ENCODE results near the gene ABCA9.

Gene ABCA9

GRCh38 chr17:69031839-69032238, 28.9 kb downstream of the ABCA9 start:
- Histone ChIP-seq H3K27me3 (ENCODE audit: insufficient read depth, low read length, poor library complexity) (no peaks in the 10 kb centered on the region), H3K4me1 (ENCODE audit: insufficient read depth, low read length) (no peaks in the 10 kb centered on the region), H3K9me3 (ENCODE audit: insufficient read depth, low read length, severe bottlenecking) (no peaks in the 10 kb centered on the region), H2AFZ (ENCODE audit: low read depth, low read length) (no peak overlapping the region), H3K9ac (ENCODE audit: low read depth, low read length) (no peak overlapping the region), H3K36me3 (ENCODE audit: insufficient read depth, low read length) (no peaks in the 10 kb centered on the region), H3K27ac (ENCODE audit: low read length) (no peak overlapping the region), H3K4me3 (ENCODE audit: low read depth in 1 of 2, low read length in 2 of 2) (no peak overlapping the region), H4K20me1 (ENCODE audit: insufficient read depth, low read length) (no peaks in the 10 kb centered on the region), H3K4me2 (ENCODE audit: insufficient read depth, low read length) (no peak overlapping the region), H3K79me2 (ENCODE audit: insufficient read depth, low read length) (no peaks in the 10 kb centered on the region)
- TF ChIP-seq EZH2 (IDR thresholded peaks at IDR 0.05; ENCODE audit: borderline replicate concordance, low read depth, low read length, severe bottlenecking): no peak
- no peak for TF ChIP-seq CTCF (IDR thresholded peaks at IDR 0.05; ENCODE audit: borderline replicate concordance, extremely low read depth, low read length, poor library complexity, severe bottlenecking)
- DNase-seq (no peak), ATAC-seq (ENCODE audit: insufficient read depth, low read depth) (no peak)

GRCh38 chr17:69030169-69030568, 30.6 kb downstream of the ABCA9 start:
- Histone ChIP-seq H3K36me3 (ENCODE audit: insufficient read depth, low read length) (no peaks in the 10 kb centered on the region), H3K4me2 (ENCODE audit: insufficient read depth, low read length) (no peak overlapping the region), H3K27ac (ENCODE audit: low read length) (no peak overlapping the region), H3K79me2 (ENCODE audit: insufficient read depth, low read length) (no peaks in the 10 kb centered on the region), H3K4me1 (ENCODE audit: insufficient read depth, low read length) (no peaks in the 10 kb centered on the region), H3K9ac (ENCODE audit: low read depth, low read length) (no peak overlapping the region), H4K20me1 (ENCODE audit: insufficient read depth, low read length) (no peaks in the 10 kb centered on the region), H3K27me3 (ENCODE audit: insufficient read depth, low read length, poor library complexity) (no peaks in the 10 kb centered on the region), H2AFZ (ENCODE audit: low read depth, low read length) (no peak overlapping the region), H3K4me3 (ENCODE audit: low read depth in 1 of 2, low read length in 2 of 2) (no peak overlapping the region), H3K9me3 (ENCODE audit: insufficient read depth, low read length, severe bottlenecking) (no peaks in the 10 kb centered on the region)
- ATAC-seq (ENCODE audit: insufficient read depth, low read depth) (no peak), DNase-seq (no peak)
- TF ChIP-seq EZH2 (IDR thresholded peaks at IDR 0.05; ENCODE audit: borderline replicate concordance, low read depth, low read length, severe bottlenecking): no peak
- TF ChIP-seq CTCF (IDR thresholded peaks at IDR 0.05; ENCODE audit: borderline replicate concordance, extremely low read depth, low read length, poor library complexity, severe bottlenecking): no peak

GRCh38 chr17:69018687-69019086, 42.0 kb downstream of the ABCA9 start:
- Histone ChIP-seq H3K9ac (ENCODE audit: low read depth, low read length) (no peak overlapping the region), H3K4me1 (ENCODE audit: insufficient read depth, low read length) (no peaks in the 10 kb centered on the region), H3K27ac (ENCODE audit: low read length) (no peak overlapping the region), H4K20me1 (ENCODE audit: insufficient read depth, low read length) (no peaks in the 10 kb centered on the region), H3K36me3 (ENCODE audit: insufficient read depth, low read length) (no peaks in the 10 kb centered on the region), H3K79me2 (ENCODE audit: insufficient read depth, low read length) (no peaks in the 10 kb centered on the region), H3K4me3 (ENCODE audit: low read depth in 1 of 2, low read length in 2 of 2) (no peak overlapping the region), H3K4me2 (ENCODE audit: insufficient read depth, low read length) (no peak overlapping the region), H3K9me3 (ENCODE audit: insufficient read depth, low read length, severe bottlenecking) (no peaks in the 10 kb centered on the region), H3K27me3 (ENCODE audit: insufficient read depth, low read length, poor library complexity) (no peaks in the 10 kb centered on the region), H2AFZ (ENCODE audit: low read depth, low read length) (no peak overlapping the region)
- no peak for TF ChIP-seq EZH2 (IDR thresholded peaks at IDR 0.05; ENCODE audit: borderline replicate concordance, low read depth, low read length, severe bottlenecking)
- no peak for TF ChIP-seq CTCF (IDR thresholded peaks at IDR 0.05; ENCODE audit: borderline replicate concordance, extremely low read depth, low read length, poor library complexity, severe bottlenecking)
- DNase-seq (no peak), ATAC-seq (ENCODE audit: insufficient read depth, low read depth) (no peak)

All from DND-41 (cell line).